OCI-M2 (cell line): ENCODE measurements around the gene ZNF814.
"Not testable (repeated sequence)": the region's sequence is repeated elsewhere in the genome, so short reads cannot be mapped to it uniquely, and the experiment has no call there.

Experiments
- DNase-seq: peaks from one replicate; lab custom pipeline; 2025; ENCODE audit not compliant: unreplicated experiment; lab: John Stamatoyannopoulos, UW

ZNF814 gene

GRCh38 chr19:57819475-57820148 is 69.2 kb downstream of the ZNF814 start:
- DNase-seq, result peak; percentile 81

GRCh38 chr19:57818378-57818777 is 70.5 kb downstream of the ZNF814 start:
- no peak for DNase-seq

GRCh38 chr19:57817976-57818375 is 70.9 kb downstream of the ZNF814 start:
- no peak for DNase-seq

GRCh38 chr19:57816652-57817051 is 72.2 kb downstream of the ZNF814 start:
- no peak for DNase-seq

- no peak for DNase-seq
Observed at GRCh38 chr19:57815247-57816075, 73.4 kb downstream of the ZNF814 start.

- DNase-seq, result no peak
Observed at GRCh38 chr19:57814505-57815246, 74.2 kb downstream of the ZNF814 start, which contains the start of gene ZNF552. Gene ZNF552 (minus strand): TSS chr19:57814913. CDS start chr19:57814743, 170 bp downstream.

GRCh38 chr19:57813919-57814504 is 74.8 kb downstream of the ZNF814 start:
- DNase-seq, result no peak

GRCh38 chr19:57812975-57813820 is 75.6 kb downstream of the ZNF814 start:
- DNase-seq, result not testable (repeated sequence)

- DNase-seq, result no peak
Observed at GRCh38 chr19:57812226-57812625, 76.6 kb downstream of the ZNF814 start.

- DNase-seq, result peak; percentile 25
Observed at GRCh38 chr19:57810410-57811295, 78.2 kb downstream of the ZNF814 start.

- no peak for DNase-seq
Observed at GRCh38 chr19:57807541-57807940, 81.3 kb downstream of the ZNF814 start.

- DNase-seq, result no peak
Observed at GRCh38 chr19:57803594-57804325, 85.1 kb downstream of the ZNF814 start.

GRCh38 chr19:57803265-57803593 is 85.6 kb downstream of the ZNF814 start:
- DNase-seq, result no peak

- no peak for DNase-seq
Observed at GRCh38 chr19:57802269-57802668, 86.6 kb downstream of the ZNF814 start.

GRCh38 chr19:57800696-57801095 is 88.1 kb downstream of the ZNF814 start:
- DNase-seq, result no peak
